DMS 273 treated with DMSO at 0.1 percent for 48 hours (cell line): ENCODE measurements around the gene POC1A.

Source experiments
- DNase-seq: peaks from one replicate; lab custom pipeline; 2025; lab: John Stamatoyannopoulos, UW

POC1A gene

DNA sequence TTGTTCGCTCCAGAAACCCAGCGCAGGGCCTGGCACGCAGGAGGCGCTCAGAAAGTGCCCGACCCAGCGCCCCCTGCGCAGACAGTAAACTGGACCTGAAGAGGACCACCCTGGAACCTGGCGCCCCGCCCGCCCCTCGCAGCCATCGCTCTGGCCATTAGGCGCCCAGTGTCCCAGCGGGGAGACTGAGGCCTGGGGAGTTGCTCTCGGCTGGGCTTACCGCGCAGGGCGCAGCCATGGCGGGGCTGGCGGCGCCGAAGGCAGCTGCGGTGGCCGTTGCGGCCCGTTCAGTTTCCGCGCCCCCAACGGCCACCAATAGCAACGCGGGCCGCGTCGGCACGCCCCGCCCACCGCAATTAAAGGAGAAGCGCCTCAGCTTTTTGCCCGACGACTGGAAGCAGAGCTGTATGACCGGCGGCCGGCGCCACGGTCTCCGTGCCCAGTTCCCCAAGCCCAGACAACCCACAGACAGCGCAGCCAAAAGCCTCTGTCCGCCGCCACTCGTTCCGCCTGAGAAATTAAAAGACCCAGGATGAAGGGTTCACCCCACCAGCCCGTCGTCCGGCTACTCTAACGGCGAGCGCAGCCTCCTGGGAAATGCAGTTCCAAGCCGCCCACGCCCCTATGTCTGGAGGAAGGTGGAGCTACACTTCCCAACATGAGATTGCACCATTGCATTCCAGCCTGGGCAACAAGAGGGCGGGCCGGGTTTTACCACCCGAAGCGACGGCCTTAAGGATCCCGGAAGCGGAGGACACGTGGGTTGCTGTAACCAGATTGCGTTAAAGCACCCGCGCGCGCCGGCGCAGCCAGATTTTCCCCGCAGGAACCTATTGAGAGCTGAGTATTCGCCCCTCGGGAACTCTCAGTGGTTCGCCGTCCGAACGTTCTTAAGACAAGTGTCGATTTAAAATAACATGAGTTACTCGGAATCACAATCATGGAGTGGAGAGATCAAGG lies at the start of gene POC1A:
Gene POC1A (minus strand): TSS at position 289 of the 960 bp plus-strand sequence. CDS start 51 bp downstream, at position 238.
- DNase-seq, result peak; percentile 89

DNA sequence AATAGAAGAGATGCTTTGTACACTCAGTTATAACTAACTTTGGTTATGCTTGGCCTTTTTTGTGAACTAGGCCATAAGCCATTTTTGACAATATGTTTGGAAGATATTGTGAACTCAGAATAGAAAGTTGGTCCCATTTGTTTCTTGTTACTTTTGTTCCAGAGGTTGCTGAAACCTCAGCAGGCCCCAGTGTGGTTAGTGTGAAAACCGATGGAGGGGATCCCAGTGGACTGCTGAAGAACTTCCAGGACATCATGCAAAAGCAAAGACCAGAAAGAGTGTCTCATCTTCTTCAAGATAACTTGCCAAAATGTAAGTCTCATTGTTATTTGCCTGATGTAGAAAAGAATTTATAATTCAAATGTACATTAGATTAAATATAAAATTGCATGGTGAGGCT lies 49.5 kb upstream of the POC1A start:
- DNase-seq, result no peak

DNA sequence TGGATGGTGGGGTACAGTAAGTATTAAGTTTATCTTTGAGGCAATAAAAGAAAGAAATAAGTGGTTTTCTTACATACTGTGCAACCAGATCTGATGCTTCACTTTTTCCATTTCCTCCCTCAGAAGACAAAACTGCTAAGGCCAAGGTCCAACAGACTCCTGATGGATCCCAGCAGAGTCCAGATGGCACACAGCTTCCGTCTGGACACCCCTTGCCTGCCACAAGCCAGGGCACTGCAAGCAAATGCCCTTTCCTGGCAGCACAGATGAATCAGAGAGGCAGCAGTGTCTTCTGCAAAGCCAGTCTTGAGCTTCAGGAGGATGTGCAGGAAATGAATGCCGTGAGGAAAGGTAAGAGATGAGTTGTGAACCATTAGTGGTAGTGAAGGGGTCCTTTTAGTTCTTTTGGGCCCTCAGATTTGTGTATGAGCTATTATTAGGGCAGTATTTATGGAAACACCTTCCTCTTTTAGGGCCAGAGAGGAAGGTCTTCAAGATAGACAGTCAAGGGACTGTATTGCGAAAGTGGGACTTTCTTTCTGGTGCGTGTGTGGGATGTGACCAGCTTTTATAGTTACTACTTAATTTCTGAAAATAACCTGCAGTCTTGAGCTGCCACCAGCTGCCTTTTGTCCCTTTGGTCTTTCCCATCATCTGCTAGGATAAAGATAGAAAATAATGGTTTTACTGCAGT lies 48.3 kb upstream of the POC1A start:
- DNase-seq, result no peak

DNA sequence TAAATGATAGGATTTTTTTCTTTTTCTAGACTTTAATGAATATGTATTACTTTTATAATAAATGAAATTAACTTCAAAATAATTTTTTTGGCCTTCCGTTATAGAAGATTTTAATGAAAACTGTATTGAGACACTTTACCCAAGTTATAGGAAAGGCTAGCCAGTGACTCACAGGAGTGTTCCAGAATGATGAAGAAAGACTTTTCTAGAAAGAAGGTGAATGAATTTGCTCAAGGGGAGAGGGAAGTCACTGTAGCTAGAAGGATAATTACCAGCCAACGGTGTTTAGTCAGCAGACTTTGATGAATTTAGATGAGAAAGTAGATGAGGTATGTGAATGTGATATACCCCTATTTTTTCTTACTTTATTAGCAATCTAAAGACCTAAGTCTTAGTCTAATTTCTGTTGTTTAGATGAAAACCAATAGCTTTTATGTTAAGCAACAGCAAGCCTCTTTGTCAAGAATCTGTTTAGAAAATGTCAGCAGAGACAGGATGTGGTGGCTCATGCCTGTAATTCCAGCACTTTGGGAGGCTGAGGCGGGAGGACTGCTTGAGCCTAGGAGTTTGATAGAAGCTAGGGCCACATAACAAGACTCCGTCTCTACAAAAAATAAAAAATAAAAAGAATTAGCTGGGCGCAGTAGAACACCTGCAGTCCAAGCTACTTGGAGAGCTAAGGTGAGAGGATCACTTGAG lies 46.9 kb upstream of the POC1A start:
- DNase-seq, result no peak

DNA sequence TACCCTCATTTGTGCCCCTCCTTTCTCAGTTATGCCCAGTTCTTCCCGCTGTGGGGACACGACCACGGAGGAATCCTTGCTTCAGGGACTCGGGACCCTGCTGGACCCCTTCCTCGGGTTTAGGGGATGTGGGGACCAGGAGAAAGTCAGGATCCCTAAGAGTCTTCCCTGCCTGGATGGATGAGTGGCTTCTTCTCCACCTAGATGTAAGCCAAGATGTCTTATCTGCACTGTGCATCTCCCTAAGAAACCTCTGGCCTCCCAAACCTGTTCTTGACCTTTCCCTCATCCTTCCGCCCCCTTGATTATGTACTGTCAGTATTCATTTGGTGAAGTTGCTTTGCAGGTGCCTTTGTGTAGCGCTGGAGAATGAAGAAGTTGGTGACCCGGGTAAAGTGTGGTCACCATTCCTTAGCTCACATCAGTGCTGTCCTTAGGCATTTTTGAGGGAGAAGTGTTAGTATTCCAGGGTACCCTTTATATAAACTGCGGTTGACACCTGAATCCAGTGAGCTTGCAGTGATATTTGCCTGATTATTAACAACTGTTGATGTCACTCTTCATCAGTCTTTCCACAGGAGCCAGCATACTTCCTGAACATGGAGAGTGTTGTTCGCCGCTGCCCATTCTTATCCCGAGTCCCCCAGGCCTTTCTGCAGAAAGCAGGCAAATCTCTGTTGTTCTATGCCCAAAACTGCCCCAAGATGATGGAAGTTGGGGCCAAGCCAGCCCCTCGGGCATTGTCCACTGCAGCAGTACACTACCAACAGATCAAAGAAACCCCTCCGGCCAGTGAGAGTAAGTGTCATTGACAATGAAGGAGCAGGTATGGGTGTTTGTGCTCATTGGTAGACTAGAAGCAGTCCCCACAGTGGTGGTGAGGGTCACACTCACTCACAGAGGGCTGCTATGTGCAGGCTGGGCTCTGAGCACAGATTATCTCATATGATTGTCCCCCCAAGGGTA lies 44.7 kb upstream of the POC1A start:
- no peak for DNase-seq

DNA sequence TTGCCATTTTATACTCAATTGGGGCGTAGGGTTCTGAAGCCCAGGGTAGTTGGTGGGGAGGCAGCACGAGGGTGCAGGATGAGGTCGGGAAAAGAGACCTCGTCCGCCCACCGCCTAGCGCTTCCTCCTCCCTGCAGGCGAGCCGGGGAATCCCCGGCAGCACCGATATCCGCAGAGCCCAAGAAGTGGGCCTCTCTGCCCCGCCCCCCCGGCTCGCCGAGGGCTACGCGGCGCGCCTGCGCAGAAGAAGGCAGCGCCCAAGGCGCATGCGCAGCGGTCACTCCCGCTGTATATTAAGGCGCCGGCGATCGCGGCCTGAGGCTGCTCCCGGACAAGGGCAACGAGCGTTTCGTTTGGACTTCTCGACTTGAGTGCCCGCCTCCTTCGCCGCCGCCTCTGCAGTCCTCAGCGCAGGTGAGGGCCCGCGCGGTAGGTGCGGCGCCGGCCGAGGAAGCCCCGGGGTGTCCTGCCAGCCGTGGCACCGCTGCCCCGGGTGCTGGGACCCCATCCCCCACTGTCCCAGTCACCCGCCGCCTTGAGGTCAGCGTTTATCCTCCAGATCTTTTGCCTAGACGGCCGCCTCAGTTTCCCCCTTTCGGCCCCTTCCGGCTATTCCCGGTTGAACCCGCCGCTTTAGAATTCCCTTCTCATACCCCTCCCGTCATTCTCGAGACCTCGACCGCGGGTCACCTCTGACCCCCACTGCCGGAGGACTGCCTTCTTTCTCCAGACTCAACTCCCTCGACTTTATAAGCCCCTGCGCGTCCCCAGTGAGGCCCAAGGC lies 43.8 kb upstream of the POC1A start, which contains the start of gene ALAS1:
Gene ALAS1 (plus strand): TSS at position 319 of the 784 bp plus-strand sequence. CDS start 1,082 bp downstream, outside the sequence.
- DNase-seq, result peak; percentile 16

DNA sequence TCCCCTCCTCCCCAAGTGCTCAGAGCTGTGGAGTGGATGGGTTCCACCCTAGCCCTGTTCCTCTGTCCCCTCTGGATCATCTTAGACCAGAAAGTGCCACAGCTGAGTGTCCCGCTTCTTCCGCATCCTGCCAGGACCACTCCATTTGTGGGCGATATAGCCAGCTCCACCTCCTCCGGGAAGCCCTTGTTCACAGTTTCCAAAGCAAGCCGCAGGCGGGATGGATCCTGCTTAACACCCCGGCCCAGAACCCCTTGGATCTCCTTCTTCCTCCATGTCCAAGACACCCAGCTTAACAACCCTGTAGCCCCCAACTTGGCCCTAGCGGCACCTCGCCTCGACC lies 43.2 kb upstream of the POC1A start:
- DNase-seq, result no peak

DNA sequence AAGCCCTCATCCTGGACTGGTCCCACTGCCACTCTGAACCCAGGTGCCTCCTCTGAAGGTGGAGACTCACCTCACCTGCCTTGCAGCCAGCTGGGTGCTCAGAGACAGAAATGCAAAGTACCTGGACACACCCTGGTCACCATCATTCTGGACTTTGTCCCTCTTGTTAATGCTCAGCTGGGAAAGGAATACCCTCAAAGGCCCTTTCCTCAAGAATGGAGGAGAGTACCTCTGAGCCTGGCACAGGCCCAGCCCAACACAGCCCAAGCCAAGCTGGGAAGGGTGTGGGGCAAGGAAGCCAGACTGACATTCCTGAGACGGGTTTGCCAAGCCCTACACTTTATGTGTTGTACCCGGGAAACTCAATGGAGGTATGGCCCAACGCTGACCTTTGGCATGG lies 42.8 kb upstream of the POC1A start:
- no peak for DNase-seq

DNA sequence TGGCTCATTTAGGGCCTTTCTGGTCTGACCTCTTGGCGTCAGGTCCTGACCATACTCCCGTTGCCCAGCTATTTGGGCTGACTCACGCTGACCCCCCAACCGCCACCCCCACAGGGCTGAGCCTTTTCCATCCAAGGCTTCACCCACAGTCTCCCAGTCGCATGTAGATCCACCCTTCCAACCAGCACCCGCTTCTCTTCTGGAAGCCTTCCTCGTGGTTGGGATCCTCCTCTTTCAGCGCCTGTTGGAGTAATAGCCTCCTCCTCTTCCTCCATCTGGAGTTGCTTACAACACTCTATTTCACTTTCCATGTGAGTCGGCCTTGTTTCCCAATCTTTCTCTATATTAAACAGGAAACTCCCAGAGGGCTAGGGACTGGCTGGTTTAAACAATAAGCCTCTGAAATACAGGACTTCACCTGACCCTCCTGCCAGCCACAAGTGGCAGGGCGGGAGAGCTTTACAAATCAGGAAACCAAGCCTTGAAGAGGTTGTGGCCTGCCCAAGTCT lies 41.7 kb upstream of the POC1A start:
- no peak for DNase-seq

DNA sequence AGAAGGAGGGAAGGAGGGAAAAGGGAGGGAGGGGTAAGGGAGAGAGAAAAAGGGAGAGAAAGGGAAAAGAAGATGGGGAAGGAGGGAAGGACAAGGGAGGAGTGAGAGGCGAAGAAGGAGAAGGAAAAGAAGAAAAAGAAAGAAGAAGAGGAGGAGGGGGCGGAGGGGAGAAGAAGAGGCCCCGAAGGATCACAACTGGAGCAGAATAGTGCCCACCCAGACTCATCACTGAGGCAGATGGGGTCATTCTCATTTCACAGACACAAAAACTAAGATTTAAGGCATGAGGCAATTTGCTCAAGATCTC lies 41.0 kb upstream of the POC1A start:
- DNase-seq, result no peak

DNA sequence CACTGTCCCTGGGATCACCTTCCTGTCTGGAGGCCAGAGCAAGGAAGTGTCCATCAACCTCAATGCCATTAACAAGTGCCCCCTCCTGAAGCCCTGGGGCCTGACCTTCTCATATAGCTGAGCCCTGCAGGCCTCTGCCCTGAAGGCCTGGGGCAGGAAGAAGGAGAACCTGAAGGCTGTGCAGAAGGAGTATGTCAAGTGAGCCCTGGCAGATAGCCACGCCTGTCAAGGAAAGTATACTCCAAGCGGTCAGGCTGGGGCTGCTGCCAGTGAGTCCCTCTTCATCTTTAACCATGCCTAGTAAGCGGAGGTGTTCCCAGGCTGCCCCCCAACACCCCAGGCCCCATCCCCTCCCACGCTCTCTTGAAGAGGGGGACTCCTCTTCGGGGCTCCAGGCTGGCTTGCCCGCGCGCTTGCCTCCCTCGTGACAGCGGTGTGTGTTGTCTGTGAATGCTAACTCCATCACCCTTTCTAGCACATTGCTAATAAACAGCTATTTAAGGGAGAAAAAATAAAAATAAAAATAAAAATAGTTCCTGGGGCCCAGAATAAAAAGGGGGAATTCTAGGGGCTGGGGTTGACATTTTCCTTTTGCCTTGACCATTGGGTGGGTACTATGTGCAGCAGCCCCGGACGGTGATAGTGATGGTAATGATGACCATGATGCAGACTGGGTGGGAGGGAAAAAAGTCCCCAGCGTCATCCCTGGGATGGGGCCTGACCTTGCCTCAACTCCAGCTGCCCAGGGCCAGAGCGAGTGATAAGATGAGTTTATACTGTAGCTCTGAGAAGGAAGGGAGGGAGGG lies 40.5 kb upstream of the POC1A start:
- DNase-seq, result no peak

DNA sequence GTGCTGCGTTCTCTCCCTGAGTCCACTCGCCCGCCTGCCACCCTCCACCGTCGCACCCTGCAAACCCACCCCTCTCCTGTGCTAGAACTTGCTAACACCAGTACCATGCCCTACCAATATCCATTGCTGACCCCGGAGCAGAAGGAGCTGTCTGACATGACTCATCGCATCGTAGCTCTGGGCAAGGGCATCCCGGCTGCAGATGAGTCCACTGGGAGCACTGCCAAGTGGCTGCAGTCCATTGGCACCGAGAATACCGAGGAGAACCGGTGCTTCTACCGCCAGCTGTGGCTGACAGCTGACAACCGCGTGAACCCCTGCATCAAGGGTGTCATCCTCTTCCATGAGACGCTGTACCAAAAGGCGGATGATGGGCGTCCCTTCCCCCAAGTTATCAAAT lies 38.8 kb upstream of the POC1A start:
- no peak for DNase-seq

DNA sequence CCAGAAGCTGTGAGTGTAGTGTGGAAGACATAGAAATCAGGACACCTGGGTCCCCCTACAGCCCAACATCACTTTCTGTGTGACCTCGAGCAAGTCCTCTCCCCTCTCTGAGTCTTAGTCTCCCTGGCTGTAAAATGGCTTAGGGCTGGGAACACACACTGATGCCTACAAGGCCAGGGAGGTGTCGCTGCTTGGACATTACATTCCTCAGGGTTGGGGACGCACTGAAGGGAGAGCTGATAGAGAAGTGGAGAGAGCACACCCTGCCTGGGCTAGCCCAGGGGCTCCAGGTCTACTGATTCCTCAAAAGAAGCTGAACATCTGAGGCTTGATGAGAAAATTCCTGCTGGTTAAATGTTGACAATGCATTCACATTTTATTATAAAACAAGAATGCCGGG lies 37.4 kb upstream of the POC1A start:
- no peak for DNase-seq

DNA sequence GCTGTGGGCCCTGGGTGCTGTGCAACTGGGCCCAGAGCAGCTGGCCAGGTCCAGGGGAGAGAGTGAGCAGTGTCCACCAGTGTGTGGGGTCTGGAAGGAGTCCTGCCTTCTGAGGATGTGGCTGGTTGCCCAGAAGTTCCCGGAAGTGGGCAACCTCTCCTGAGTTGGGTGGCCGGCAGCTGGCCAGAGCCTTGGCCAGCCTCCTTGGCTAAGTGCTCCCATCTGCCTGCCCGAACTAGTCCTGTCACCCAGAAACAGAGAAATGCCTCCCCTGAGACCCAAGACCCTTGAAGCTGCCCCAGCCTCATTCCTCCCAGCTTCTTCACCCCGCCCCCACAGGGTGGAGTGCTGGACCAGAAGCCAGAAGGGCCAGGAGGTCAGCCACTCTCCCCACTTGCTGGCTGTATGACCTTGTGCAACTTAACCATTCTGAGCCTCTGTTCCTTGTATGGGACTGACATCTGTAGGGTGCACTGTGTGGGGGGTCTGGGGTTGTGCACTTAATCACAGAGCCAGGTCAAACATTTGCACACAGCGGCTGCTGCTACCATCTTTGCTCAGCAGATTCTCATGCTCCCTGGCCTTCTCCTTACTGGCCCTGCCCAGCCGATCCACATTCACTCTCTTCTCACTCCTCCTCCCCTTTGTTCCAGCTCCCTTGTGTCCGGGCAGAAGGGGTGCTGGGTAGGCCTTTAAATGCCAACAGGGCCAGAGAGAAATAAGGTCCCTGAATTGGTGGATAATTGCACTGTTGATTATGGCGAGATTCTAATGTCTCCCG lies 36.3 kb upstream of the POC1A start:
- no peak for DNase-seq

DNA sequence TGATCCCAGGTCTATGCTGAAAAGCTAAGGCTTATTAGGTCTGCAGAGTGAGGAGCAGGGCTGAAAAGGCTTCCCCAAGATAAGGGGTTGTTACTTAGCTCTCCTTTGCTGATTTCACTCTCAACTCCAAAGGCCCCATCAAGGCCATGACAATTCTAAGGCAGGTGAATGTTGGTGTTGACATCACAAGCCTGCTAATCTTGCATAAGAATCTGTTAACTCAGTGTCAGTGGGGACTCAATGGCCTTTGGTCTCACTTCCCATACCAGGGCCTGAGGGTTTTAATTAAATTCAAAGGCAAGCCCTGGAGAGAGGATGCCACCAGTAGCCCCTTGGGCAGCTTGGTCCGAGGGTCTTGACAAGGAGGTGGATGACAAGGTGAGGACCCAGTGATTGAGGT lies 34.3 kb upstream of the POC1A start:
- DNase-seq, result no peak

DNA sequence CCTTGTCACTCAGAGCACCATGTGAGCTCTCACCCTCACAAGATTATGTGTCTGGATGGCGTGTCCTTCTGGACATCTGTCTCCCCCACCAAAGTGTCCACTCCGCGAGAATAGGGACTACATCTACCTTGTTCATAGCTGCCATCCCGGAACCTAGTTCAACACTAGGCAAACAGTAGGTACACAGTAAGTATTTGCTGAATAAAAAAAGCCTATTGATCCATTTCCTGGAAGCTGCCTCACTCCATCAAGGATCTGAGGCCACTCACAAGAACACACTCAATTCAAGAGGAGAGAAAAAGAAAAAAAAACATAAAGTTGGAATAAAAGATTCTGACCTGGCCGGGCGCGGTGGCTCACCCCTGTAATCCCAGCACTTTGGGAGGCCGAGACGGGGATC lies 32.5 kb upstream of the POC1A start:
- no peak for DNase-seq

DNA sequence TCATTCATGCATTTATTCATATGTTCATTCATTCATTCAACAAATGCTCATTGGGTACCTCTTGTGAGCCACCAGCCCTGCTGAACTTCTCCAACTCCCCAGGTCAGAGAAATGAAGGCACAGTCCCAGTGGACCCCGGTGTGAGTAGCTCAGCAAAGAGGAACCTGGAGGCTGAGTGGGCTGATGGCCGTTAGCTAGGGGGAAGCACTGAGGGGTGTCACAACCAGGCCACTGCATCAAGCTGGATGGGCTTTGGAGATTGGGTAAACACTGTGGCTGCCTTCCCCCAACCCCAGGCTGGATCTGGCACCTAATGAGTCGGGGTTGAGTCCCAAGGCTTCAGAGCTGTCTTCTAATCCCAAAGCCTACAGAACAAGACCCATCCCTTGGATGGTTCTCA lies 31.6 kb upstream of the POC1A start:
- DNase-seq, result no peak

DNA sequence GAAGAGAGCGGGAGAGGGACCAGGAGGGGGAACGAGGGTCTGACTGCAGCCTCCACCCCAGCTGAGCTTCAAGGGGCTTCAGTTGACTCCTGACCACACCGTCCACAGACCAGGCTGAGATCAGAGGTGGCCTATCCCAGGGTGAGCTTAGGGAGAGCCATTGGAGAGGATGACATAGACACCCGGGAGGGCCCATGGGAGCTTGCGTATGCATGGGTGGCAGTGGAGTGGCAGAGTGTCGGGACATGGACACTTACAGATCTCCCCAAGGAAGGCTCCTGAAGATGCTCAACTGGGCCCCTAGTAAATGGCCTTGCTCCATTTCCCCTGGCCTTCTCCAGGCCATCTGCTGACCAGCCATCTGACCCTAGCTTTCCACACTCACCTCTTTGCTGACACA lies 31.1 kb upstream of the POC1A start:
- no peak for DNase-seq

DNA sequence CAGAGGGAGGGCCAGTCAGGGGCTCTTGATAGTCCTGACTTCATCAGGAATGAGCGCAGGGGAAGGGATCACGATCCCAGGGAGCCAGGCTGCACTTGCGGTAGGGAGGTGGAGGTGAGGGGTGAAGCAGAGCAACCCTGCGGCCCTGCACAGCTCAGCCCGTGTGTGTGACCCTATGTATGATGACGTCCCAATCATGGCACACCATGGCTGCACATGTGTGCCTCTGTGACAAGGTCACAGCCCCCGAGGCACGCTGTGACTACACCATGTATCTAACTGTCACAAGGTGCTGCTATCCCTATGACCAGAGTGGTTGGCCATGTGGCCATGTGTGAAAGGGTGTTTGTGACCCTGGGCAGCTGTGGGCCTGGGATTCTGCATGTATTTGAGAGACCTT lies 30.5 kb upstream of the POC1A start:
- no peak for DNase-seq
